ENCODE results near the gene AGRN.

- no peak for TF ChIP-seq CTCF (IDR thresholded peaks at IDR 0.05)
- no peak for TF ChIP-seq CBFB (CRISPR knock-in tag; IDR thresholded peaks at IDR 0.05; ENCODE audit: low read depth)
- TF ChIP-seq ZNF416 (CRISPR knock-in tag; IDR thresholded peaks at IDR 0.05), result no peak
- no peak for TF ChIP-seq ZNF232 (CRISPR knock-in tag; IDR thresholded peaks at IDR 0.05)
- no peak for TF ChIP-seq ATF2 (CRISPR knock-in tag; IDR thresholded peaks at IDR 0.05; ENCODE audit: borderline replicate concordance, low read depth)
- TF ChIP-seq GRHL2 (CRISPR knock-in tag; IDR thresholded peaks at IDR 0.05; ENCODE audit: insufficient replicate concordance, severe bottlenecking), result no peak
- TF ChIP-seq USF2 (CRISPR knock-in tag; IDR thresholded peaks at IDR 0.05), result no peak
- TF ChIP-seq TP53 (CRISPR knock-in tag; IDR thresholded peaks at IDR 0.05), result no peak
- no peak for TF ChIP-seq ZNF317 (CRISPR knock-in tag; IDR thresholded peaks at IDR 0.05; ENCODE audit: borderline replicate concordance, low read depth)
- no peak for TF ChIP-seq E2F4 (CRISPR knock-in tag; IDR thresholded peaks at IDR 0.05; ENCODE audit: borderline replicate concordance, low read depth)
- TF ChIP-seq MYBL2 (CRISPR knock-in tag; IDR thresholded peaks at IDR 0.05), result no peak
- TF ChIP-seq STAT6 (CRISPR knock-in tag; conservative IDR thresholded peaks at IDR 0.05; ENCODE audit: low read depth), result no peak
- no peak for TF ChIP-seq ELF4 (CRISPR knock-in tag; IDR thresholded peaks at IDR 0.05; ENCODE audit: low read depth)
- no peak for TF ChIP-seq NR2C2 (CRISPR knock-in tag; IDR thresholded peaks at IDR 0.05)
Measured at GRCh38 chr1:1092149-1092855, 72.4 kb downstream of the AGRN start.

Measured in WTC11 (cell line).